ENCODE data around the gene MCC.

DNA sequence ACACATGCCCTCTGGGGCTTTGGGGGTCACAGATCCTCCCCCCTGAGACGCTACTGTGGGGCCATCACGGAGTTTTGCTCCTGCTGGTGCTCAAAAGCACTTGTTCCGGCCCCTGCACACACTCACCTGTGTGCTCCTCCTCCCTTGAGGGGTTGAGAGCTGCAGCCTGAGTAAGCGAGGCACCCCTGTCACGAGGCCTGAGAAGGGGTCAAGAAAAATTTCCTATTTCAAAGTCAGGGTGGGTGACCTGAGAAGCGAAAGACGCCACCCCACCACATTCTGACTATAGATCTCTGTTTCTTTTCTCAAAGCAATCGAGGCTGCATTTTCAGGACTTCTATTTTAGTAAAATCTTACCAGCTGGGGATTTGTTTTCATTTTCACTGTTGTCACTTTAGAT is 373.2 kb downstream of the MCC start:
- TF ChIP-seq CTCF (conservative IDR thresholded peaks at IDR 0.05; ENCODE audit: low read depth, low read length) = no peak
- no peak for TF ChIP-seq POLR2A (IDR thresholded peaks at IDR 0.05; ENCODE audit: low read depth, low read length)
- TF ChIP-seq MXI1 (IDR thresholded peaks at IDR 0.05; ENCODE audit: borderline replicate concordance, low read depth, low read length) = no peak
- TF ChIP-seq BHLHE40 (IDR thresholded peaks at IDR 0.05; ENCODE audit: low read depth, low read length) = no peak
- no peak for TF ChIP-seq RCOR1 (IDR thresholded peaks at IDR 0.05; ENCODE audit: insufficient replicate concordance, low read length)
- TF ChIP-seq SMC3 (IDR thresholded peaks at IDR 0.05; ENCODE audit: low read depth, low read length) = no peak
- TF ChIP-seq CEBPB (IDR thresholded peaks at IDR 0.05; ENCODE audit: low read depth, low read length) = no peak
- TF ChIP-seq, protein P1, sequence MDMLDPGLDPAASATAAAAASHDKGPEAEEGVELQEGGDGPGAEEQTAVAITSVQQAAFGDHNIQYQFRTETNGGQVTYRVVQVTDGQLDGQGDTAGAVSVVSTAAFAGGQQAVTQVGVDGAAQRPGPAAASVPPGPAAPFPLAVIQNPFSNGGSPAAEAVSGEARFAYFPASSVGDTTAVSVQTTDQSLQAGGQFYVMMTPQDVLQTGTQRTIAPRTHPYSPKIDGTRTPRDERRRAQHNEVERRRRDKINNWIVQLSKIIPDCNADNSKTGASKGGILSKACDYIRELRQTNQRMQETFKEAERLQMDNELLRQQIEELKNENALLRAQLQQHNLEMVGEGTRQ (IDR thresholded peaks at IDR 0.05; ENCODE audit: low read depth, low read length) = no peak
- no peak for TF ChIP-seq RAD21 (IDR thresholded peaks at IDR 0.05; ENCODE audit: low read length)
- TF ChIP-seq NFE2L2 (IDR thresholded peaks at IDR 0.05; ENCODE audit: low read depth, low read length) = no peak
- TF ChIP-seq ELK1 (IDR thresholded peaks at IDR 0.05; ENCODE audit: borderline replicate concordance, low read depth, low read length) = no peak
- TF ChIP-seq MAZ (IDR thresholded peaks at IDR 0.05; ENCODE audit: borderline replicate concordance, low read depth, low read length) = no peak
- no peak for TF ChIP-seq RFX5 (IDR thresholded peaks at IDR 0.05; ENCODE audit: low read depth, low read length)
- TF ChIP-seq MAFK (IDR thresholded peaks at IDR 0.05; ENCODE audit: low read depth, low read length) = no peak
